Stimulated activated CD4-positive, alpha-beta T cell treated with anti-CD3 and anti-CD28 coated beads, Interleukin-1b, Interleukin-23, amount 100 ng/mL, for 4 hours (primary cell): ENCODE measurements around the gene CUEDC1.
"Not testable (repeated sequence)": the region's sequence is repeated elsewhere in the genome, so short reads cannot be mapped to it uniquely, and the experiment has no call there.

Experiments used
- DNase-seq, 2 donors: peaks; one replicate each; pipeline ENCODE4 v3.0.0-alpha.2; 2020; ENCODE audit warnings: low read depth in 2 of 2

Gene CUEDC1

GRCh38 chr17:57985675-57985974 is 30.4 kb upstream of the CUEDC1 start:
- no peak for DNase-seq

- DNase-seq = no peak
Measured at GRCh38 chr17:57984936-57985674, 29.9 kb upstream of the CUEDC1 start.

DNA sequence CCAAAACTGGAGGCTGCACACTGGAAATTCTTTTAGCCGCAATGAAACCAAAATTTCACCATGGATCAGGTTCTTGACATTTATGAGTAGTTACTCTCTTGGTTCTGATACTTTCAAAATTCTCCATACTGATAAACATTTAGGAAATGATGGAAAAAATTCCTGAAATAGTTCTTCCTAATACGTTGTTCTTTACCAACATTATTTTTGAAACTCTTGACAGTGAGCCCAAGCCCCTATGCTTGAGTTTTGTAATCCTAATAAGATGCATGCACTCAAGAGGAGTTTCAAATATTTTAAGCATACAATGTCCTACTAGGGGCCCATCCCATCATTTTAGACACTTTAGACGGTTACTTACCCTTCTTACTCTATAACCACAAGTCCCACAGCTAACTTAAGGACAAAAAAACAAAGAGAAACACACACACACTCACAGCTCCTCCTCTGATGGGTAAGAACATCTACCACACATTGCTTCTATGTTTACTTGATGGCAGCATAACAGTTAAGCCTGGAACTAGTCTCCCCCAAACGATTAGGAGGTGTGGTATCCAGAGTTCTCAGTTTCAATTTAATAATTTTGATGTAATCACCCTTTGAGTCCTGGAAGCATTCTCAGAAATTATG is 29.2 kb upstream of the CUEDC1 start:
- DNase-seq = no peak

DNA sequence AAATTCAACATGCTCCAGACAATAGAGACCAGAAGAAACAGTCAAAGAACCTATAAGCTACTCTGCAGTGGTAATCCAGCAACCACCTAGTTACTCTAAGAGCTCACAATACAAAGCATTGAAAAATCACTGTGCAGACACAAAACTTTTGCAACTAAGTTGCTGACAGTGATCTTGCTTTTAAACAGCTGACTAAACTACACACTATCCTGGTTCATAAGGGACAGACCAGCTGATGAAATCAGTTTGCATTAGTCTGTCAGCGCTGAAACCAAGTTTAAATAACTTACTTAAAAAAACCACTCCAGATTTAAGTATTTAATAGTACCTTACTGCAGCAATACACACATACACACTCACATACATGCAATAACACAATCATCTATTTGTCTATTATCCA is 28.2 kb upstream of the CUEDC1 start:
- no peak for DNase-seq

- no peak for DNase-seq
Measured at GRCh38 chr17:57982452-57983170, 27.4 kb upstream of the CUEDC1 start.

GRCh38 chr17:57980522-57980921 is 25.3 kb upstream of the CUEDC1 start:
- no peak for DNase-seq

DNA sequence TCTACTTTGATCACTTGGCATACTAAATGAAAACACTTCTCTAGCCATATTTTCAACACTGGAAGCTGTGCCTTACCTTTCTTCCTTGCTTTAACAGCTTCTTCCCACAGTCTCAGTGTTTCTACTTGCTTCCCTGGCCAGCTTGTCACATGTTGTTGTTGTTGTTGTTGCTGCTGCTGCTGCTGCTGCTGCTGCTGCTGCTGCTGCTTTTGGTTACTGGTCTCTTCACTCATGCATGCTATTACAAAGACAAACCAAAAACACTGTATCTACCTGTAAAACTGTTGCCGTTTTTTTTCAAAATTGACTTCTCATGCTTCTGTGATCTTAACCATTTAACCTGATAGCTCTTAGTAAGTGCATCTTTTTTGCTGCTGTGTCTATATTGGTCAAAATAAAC is 23.9 kb upstream of the CUEDC1 start:
- DNase-seq = no peak

GRCh38 chr17:57976594-57976993 is 21.4 kb upstream of the CUEDC1 start:
- no peak for DNase-seq

- DNase-seq = no peak
Measured at GRCh38 chr17:57975044-57975443, 19.8 kb upstream of the CUEDC1 start.

GRCh38 chr17:57974053-57974824 is 19.0 kb upstream of the CUEDC1 start:
- not testable (repeated sequence) for DNase-seq

DNA sequence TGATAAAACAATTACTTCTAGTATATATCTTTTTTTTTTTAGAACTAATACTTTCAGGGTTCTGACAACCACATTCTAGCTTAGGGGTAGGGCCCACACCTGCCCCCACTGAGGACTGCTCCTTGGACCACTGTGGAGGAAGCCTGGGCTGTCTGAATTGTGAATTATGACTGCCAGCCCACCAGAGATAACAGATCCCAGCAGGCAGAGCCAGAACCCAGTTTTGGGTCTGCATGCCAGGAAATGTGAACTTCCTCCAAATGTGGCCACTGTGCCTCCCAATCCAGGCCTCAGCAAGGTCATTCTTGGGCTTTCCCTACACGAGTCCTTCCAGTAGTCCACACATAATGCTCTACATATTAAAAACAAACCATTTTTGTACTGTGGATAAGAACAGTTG is 16.9 kb upstream of the CUEDC1 start:
- no peak for DNase-seq

GRCh38 chr17:57971572-57971971 is 16.4 kb upstream of the CUEDC1 start:
- DNase-seq = no peak

- DNase-seq = no peak
Measured at GRCh38 chr17:57970710-57971109, 15.5 kb upstream of the CUEDC1 start.

- no peak for DNase-seq
Measured at GRCh38 chr17:57968456-57968855, 13.2 kb upstream of the CUEDC1 start.

GRCh38 chr17:57966875-57967274 is 11.7 kb upstream of the CUEDC1 start:
- DNase-seq = no peak

- DNase-seq = no peak
Measured at GRCh38 chr17:57966246-57966645, 11.0 kb upstream of the CUEDC1 start.

DNA sequence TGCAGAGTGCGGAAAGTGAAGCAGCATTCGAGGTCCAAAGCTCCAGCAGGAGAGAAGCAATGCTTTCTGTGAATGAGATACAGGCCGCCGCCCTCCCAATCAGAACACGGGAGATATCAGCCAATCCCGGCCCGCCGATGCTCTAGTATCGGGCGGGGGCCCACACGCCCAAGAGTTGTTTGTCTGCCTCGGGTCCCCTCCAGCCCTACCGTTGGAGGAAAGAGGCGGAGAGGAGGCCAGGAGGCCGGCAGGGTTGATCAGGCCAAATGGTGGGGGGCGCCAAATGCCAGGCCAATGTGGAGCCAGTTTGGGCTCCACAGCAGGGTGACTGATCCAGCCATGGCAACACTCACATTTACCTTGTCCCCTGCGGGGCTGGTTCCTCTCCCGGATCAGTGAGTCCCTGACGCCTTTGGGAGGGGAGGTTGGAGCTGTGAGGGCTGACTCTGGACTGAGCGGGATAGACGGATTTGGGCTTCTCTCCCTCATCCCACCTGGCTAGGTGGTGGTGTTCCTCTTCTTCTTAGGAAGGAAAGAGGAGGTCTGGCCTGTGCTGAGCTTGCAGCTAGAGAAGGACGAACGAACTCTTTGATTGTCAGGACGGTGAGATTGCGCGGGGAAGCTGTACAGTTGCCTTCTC is 10.4 kb upstream of the CUEDC1 start:
- DNase-seq = no peak

- DNase-seq = no peak
Measured at GRCh38 chr17:57963149-57963511, 7.9 kb upstream of the CUEDC1 start.

- no peak for DNase-seq
Measured at GRCh38 chr17:57962279-57963148, 7.3 kb upstream of the CUEDC1 start.

DNA sequence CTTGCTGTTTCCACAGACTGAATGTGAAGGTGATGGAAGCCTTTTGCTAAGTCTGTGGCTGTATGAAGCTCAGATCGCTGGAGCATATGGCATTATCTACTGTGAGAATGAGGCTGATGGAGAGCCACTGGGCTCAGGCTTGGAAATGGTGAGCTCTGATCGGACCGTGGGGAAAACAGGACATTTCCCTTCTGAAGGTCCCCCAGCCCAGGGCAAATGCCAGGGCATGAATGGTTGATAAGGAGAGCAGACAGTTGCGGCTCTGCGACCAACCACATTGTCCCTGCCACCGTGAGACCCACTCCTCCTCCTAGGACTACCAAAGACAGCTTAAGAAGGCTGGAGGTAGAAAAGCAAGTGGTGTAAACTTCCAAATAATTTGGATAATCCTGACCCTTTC is 4.7 kb upstream of the CUEDC1 start:
- no peak for DNase-seq

- DNase-seq = not testable (repeated sequence)
Measured at GRCh38 chr17:57958391-57958790, 3.2 kb upstream of the CUEDC1 start.
